Panc1 (cell line): Measurements from ENCODE around the gene CRYBG1. TPM values are rescaled to one million over a fixed set of nuclear protein-coding genes. Genes with fewer than 3 reads are reported as not detected.

Source experiments
- ATAC-seq: fragments of 200-7000 bp; cut with Tn5 transposase; 2 replicates; pipeline ENCODE4 v1.9.1; 2020; ENCODE audit warnings: mild to moderate bottlenecking, moderate library complexity
- BruUV-seq: library from RNA; stranded (reverse); fragments of 400-500 nt; replicated peaks from 2 replicates; lab custom pipeline; 2021; lab: Mats Ljungman, UMichigan
- CTCF ChIA-PET: fragments of 300-600 bp; sonication (Branson Sonifier 250); formaldehyde crosslinking; loops from one replicate; lab custom pipeline; 2022; ENCODE audit warnings: antibody characterized with exemption; lab: Charles Lee
- POLR2A ChIA-PET: fragments of 300-600 bp; sonication (Branson Sonifier 250); formaldehyde crosslinking; loops from one replicate; lab custom pipeline; 2022; ENCODE audit warnings: antibody characterized with exemption; lab: Charles Lee
- DNase-seq: peaks from one replicate; pipeline ENCODE4 v3.0.0-alpha.2; 2010; ENCODE audit warnings: low read depth, low spot score
- H3K27ac ChIP-seq: 2 replicates; pipeline ENCODE4 v1.5.1; 2011; ENCODE audit warnings: mild to moderate bottlenecking, low read length, inconsistent platforms
- H3K27me3 ChIP-seq: fragments of 200-500 bp; sonication (Bioruptor generic); 2 replicates; pipeline ENCODE4 v1.6.0; 2014; ENCODE audit warnings: low read length, inconsistent platforms; ENCODE audit not compliant: control insufficient read depth, insufficient read depth
- H3K36me3 ChIP-seq: fragments of 200-500 bp; sonication (Bioruptor generic); 2 replicates; pipeline ENCODE4 v1.5.1; 2014; ENCODE audit warnings: inconsistent platforms, mild to moderate bottlenecking, low read length, moderate library complexity; ENCODE audit not compliant: control insufficient read depth, insufficient read depth
- H3K4me1 ChIP-seq: 2 replicates; pipeline ENCODE4 v1.5.1; 2011; ENCODE audit warnings: inconsistent platforms, mild to moderate bottlenecking, low read length, moderate library complexity; ENCODE audit not compliant: control insufficient read depth, insufficient read depth
- H3K4me3 ChIP-seq, 2 experiments: 2 replicates each; pipeline ENCODE4 v1.5.1; 2011 to 2012; ENCODE audit warnings: low read depth in 2 of 2, low read length in 2 of 2, mild to moderate bottlenecking in 2 of 2, inconsistent platforms in 1 of 2, moderate library complexity in 1 of 2
- H3K9me3 ChIP-seq: fragments of 200-500 bp; sonication (Bioruptor generic); 2 replicates; pipeline ENCODE4 v1.5.1; 2014; ENCODE audit warnings: low read depth, mild to moderate bottlenecking, inconsistent platforms, low read length, moderate library complexity; ENCODE audit not compliant: control insufficient read depth, insufficient read depth
- POLR2AphosphoS5 ChIP-seq: IDR thresholded peaks from 2 replicates; pipeline ENCODE4 v1.6.1; 2012; ENCODE audit warnings: mild to moderate bottlenecking, low read depth, low read length, moderate library complexity
- SIN3A ChIP-seq: IDR thresholded peaks from 2 replicates; pipeline ENCODE4 v1.6.1; 2012; ENCODE audit warnings: low read depth, mild to moderate bottlenecking, low read length, moderate library complexity, borderline replicate concordance; ENCODE audit not compliant: insufficient read depth
- TCF7L2 ChIP-seq: IDR thresholded peaks from 2 replicates; pipeline ENCODE4 v1.6.1; 2011; ENCODE audit warnings: mild to moderate bottlenecking, low read depth, low read length, inconsistent platforms
- in situ Hi-C: cut with HindIII; loops from 2 replicates; pipeline ENCODE4 v1.10.0; 2016; ENCODE audit warnings: low sequenced_read_pairs, low pct_unique_long_range_greater_than_20kb
- intact Hi-C: fragments of 100-400 bp; cut with micrococcal nuclease; formaldehyde crosslinking; loops from one replicate; pipeline ENCODE4 v1.10.0; 2022; ENCODE audit not compliant: unreplicated experiment
- total RNA-seq: library from RNA; stranded (reverse); gene quantifications from one replicate; pipeline ENCODE4 v1.2.1, GENCODE V29; 2021; ENCODE audit not compliant: unreplicated experiment
- TF ChIP-seq, protein P1 (sequence below): fragments of 450-650 bp; IDR thresholded peaks from 2 replicates; pipeline ENCODE4 v1.5.1; 2017; ENCODE audit warnings: mild to moderate bottlenecking
- TF ChIP-seq, protein P2 (sequence below), 2 experiments: IDR thresholded peaks; 2 replicates each; pipeline ENCODE4 v1.6.1; 2011 to 2012; ENCODE audit warnings: low read depth in 2 of 2, control low read depth in 1 of 2, low read length in 1 of 2, mild to moderate bottlenecking in 1 of 2, moderate library complexity in 1 of 2; ENCODE audit not compliant: insufficient read depth in 1 of 2

Gene CRYBG1
- total RNA-seq, 1 experiment from 2014 or later: 32.3 TPM

DNA sequence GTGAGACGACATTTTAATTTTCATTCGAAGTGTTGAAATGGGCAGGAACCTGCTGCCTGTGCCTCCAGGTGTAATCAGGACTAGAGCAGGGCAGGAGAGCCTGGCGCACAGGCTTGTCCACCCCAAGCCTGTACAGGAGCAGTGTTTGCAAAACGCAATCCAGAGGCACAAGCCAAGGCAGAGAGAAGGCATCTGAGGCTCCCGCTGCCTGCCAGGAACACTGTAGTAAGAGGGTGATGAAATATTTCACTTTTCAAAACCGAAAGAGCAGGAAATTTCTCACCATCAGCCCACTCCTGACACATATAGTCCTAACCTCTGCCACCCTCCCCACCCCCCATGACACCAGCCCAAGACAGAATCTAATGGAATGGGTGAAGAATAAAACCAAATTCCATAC is 136.3 kb downstream of the CRYBG1 start:
- CTCF ChIA-PET: no interaction called here
- no peaks in the 10 kb centered on the region; the same call in 1 of the 2 replicates for H3K27me3 ChIP-seq
- no peaks in the 10 kb centered on the region for H3K4me1 ChIP-seq
- no peaks in the 10 kb centered on the region for H3K36me3 ChIP-seq
- H3K4me3 ChIP-seq: no peak overlapping the region
- TF ChIP-seq, protein P1, sequence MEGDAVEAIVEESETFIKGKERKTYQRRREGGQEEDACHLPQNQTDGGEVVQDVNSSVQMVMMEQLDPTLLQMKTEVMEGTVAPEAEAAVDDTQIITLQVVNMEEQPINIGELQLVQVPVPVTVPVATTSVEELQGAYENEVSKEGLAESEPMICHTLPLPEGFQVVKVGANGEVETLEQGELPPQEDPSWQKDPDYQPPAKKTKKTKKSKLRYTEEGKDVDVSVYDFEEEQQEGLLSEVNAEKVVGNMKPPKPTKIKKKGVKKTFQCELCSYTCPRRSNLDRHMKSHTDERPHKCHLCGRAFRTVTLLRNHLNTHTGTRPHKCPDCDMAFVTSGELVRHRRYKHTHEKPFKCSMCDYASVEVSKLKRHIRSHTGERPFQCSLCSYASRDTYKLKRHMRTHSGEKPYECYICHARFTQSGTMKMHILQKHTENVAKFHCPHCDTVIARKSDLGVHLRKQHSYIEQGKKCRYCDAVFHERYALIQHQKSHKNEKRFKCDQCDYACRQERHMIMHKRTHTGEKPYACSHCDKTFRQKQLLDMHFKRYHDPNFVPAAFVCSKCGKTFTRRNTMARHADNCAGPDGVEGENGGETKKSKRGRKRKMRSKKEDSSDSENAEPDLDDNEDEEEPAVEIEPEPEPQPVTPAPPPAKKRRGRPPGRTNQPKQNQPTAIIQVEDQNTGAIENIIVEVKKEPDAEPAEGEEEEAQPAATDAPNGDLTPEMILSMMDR: no peak
- TF ChIP-seq SIN3A (no peak), POLR2AphosphoS5 (no peak), TCF7L2 (no peak)
- TF ChIP-seq, protein P2, sequence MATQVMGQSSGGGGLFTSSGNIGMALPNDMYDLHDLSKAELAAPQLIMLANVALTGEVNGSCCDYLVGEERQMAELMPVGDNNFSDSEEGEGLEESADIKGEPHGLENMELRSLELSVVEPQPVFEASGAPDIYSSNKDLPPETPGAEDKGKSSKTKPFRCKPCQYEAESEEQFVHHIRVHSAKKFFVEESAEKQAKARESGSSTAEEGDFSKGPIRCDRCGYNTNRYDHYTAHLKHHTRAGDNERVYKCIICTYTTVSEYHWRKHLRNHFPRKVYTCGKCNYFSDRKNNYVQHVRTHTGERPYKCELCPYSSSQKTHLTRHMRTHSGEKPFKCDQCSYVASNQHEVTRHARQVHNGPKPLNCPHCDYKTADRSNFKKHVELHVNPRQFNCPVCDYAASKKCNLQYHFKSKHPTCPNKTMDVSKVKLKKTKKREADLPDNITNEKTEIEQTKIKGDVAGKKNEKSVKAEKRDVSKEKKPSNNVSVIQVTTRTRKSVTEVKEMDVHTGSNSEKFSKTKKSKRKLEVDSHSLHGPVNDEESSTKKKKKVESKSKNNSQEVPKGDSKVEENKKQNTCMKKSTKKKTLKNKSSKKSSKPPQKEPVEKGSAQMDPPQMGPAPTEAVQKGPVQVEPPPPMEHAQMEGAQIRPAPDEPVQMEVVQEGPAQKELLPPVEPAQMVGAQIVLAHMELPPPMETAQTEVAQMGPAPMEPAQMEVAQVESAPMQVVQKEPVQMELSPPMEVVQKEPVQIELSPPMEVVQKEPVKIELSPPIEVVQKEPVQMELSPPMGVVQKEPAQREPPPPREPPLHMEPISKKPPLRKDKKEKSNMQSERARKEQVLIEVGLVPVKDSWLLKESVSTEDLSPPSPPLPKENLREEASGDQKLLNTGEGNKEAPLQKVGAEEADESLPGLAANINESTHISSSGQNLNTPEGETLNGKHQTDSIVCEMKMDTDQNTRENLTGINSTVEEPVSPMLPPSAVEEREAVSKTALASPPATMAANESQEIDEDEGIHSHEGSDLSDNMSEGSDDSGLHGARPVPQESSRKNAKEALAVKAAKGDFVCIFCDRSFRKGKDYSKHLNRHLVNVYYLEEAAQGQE (IDR thresholded peaks at IDR 0.05; ENCODE audit: insufficient read depth in 1 of 2, low read depth in 2 of 2, low read length in 1 of 2): no peak
- BruUV-seq: no TSS peak
- POLR2A ChIA-PET: no interaction called here
- H3K9me3 ChIP-seq: no peaks in the 10 kb centered on the region
- intact Hi-C loops (no loop called here), in situ Hi-C loops (no loop called here)
- DNase-seq (no peak), ATAC-seq (peak; percentile 38; the same call in 1 of the 2 replicates)
- no peak overlapping the region for H3K27ac ChIP-seq

DNA sequence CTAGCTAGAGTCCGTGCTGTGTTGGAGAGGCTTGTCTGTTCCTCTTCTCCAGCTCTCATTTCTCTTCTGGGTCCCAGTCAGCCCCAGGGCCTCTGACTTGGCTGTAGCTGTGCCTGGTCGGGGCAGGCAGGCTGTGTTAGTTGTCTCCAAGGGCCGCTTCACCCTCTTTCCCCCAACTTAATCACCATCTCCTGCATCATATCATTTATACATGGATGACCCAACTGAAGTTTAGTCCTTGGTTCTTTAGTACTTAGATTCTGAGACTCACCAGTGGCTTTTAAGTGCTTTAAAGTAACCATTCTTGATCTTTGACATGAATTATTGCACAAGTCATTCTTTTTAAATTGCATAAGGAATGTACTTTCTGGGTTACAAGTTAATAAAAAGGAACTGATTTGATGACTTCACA is 141.4 kb downstream of the CRYBG1 start:
- BruUV-seq: no TSS peak
- no peak overlapping the region for H3K4me3 ChIP-seq
- in situ Hi-C loops (no loop called here), intact Hi-C loops (no loop called here)
- no peaks in the 10 kb centered on the region for H3K27me3 ChIP-seq
- TF ChIP-seq, protein P1: no peak
- TF ChIP-seq SIN3A: no peak
- no peak for TF ChIP-seq TCF7L2
- TF ChIP-seq POLR2AphosphoS5: no peak
- TF ChIP-seq, protein P2 (IDR thresholded peaks at IDR 0.05; ENCODE audit: insufficient read depth in 1 of 2, low read depth in 2 of 2, low read length in 1 of 2): no peak
- DNase-seq (no peak), ATAC-seq (no peak)
- no peaks in the 10 kb centered on the region for H3K9me3 ChIP-seq
- H3K4me1 ChIP-seq: no peaks in the 10 kb centered on the region
- CTCF ChIA-PET: no interaction called here
- no peak overlapping the region for H3K27ac ChIP-seq
- no peaks in the 10 kb centered on the region for H3K36me3 ChIP-seq
- POLR2A ChIA-PET: no interaction called here
